HUES6 (cell line): ENCODE results near the gene LIN37.
A peak's percentile ranks its signal among the peaks of the same experiment; 100 is the strongest.

Experiments used
- H3K27ac ChIP-seq: 2 replicates; pipeline ENCODE4 v1.7.0; 2013; ENCODE audit warnings: low read depth, mild to moderate bottlenecking, low read length, inconsistent platforms
- H3K27me3 ChIP-seq: 2 replicates; pipeline ENCODE4 v1.6.1; 2013; ENCODE audit warnings: low read length; ENCODE audit not compliant: control insufficient read depth, insufficient read depth
- H3K36me3 ChIP-seq: 2 replicates; pipeline ENCODE4 v1.6.1; 2013; ENCODE audit warnings: low read length; ENCODE audit not compliant: control insufficient read depth, insufficient read depth
- H3K4me1 ChIP-seq: 2 replicates; pipeline ENCODE4 v1.6.1; 2013; ENCODE audit warnings: low read length; ENCODE audit not compliant: control insufficient read depth, insufficient read depth
- H3K4me3 ChIP-seq: 2 replicates; pipeline ENCODE4 v1.5.1; 2013; ENCODE audit warnings: low read depth, low read length
- H3K9ac ChIP-seq: one replicate; pipeline ENCODE4 v1.6.1; 2013; ENCODE audit warnings: mild to moderate bottlenecking, low read length
- H3K9me3 ChIP-seq: 2 replicates; pipeline ENCODE4 v1.6.1; 2013; ENCODE audit warnings: low read depth, low read length; ENCODE audit not compliant: control insufficient read depth, insufficient read depth

The LIN37 gene

DNA sequence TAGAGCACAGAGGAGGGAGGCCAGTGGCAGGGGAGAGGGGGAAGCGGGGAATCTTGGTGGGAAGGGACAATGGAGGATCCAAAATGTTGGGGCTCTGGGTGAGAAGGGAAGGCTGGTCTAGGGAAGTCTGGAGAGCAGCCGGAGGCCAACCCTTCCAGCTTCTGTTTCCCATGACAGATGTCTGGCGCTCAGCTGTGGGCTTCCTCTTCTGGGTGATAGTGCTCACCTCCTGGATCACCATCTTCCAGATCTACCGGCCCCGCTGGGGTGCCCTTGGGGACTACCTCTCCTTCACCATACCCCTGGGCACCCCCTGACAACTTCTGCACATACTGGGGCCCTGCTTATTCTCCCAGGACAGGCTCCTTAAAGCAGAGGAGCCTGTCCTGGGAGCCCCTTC is 1.8 kb upstream of the LIN37 start:
- H3K4me1 ChIP-seq, result peaks cover 14% of the 10 kb centered on the region
- no peak overlapping the region for H3K27ac ChIP-seq
- H3K9ac ChIP-seq, result peak overlapping the region; percentile 76
- H3K36me3 ChIP-seq, result no peaks in the 10 kb centered on the region
- H3K27me3 ChIP-seq, result no peaks in the 10 kb centered on the region
- no peaks in the 10 kb centered on the region for H3K9me3 ChIP-seq
- H3K4me3 ChIP-seq, result peak overlapping the region; percentile 93

DNA sequence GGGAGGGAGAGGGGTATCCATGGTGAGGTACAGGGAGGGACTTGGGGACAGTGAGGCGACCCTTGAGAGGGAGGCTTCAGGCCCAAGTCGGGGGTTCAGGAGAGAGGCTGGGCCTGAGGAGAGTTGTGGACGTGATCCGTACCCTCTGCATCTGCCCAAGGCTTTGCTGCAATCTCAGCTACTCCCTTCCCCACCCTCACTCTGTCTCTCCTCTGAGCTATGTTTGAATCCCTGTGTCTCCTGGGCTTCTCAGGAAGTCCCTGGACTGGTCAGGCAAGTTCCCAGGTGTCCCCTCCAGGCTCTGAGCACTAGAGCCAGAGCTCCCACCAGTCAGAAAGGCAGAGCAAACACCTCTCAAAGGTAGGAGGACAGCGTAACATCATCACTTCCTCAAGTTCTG is 1.8 kb downstream of the LIN37 start:
- no peak overlapping the region for H3K9ac ChIP-seq
- H3K27ac ChIP-seq, result no peak overlapping the region
- no peak overlapping the region for H3K4me3 ChIP-seq
- H3K9me3 ChIP-seq, result no peaks in the 10 kb centered on the region
- peaks cover 14% of the 10 kb centered on the region; the same call in 1 of the 2 replicates for H3K36me3 ChIP-seq
- peaks cover 2% of the 10 kb centered on the region; the same call in 1 of the 2 replicates for H3K27me3 ChIP-seq
- H3K4me1 ChIP-seq, result 0 out of 2 replicates have a peak, but pooled peaks cover 8% of the 10 kb centered on the region

DNA sequence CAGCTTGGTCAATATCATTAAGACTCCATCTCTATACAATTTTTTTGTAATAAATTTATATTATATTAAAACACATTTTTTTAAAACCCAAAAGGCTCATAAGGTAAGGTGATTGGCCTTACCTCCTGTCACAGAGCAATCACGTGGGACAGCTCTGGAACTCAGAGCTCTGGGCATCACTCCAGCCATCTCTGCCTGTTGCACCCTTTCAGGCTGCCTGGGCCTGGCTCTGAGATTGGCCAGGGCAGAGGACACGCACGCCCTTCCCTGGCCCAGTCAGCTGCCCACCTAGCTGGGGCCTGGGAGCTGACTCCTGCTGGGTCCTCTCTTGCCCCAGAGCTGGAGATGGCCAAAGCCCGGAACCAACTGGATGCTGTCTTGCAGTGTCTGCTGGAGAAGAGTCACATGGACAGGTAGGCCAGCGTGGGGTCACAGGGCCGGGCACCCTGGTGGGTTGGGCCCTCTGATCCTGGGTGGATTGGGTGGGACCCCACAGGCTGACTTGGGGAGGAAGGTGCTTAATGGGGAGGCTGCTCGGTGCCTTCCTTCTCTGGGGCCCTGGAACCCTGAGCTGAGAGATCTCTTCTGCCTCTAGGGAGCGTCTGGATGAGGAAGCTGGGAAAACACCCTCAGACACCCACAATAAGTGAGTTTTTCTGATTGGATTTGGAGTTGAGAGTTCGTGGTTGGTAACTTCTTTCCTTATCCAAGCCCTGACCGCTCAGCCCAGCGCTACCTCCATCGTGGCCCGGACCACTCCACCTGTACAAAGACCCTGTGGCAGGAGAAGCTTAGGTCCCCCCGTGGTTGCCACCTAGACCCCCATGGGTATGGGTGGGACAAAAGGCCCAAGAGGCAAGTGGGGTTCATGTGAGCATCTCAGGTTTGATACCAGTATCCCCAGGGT is 3.7 kb downstream of the LIN37 start:
- Histone ChIP-seq H3K9ac (no peak overlapping the region), H3K9me3 (no peaks in the 10 kb centered on the region), H3K36me3 (peaks cover 14% of the 10 kb centered on the region; the same call in 1 of the 2 replicates), H3K4me1 (peaks cover 11% of the 10 kb centered on the region), H3K27me3 (peaks cover 11% of the 10 kb centered on the region; the same call in 1 of the 2 replicates), H3K27ac (no peak overlapping the region), H3K4me3 (no peak overlapping the region)

DNA sequence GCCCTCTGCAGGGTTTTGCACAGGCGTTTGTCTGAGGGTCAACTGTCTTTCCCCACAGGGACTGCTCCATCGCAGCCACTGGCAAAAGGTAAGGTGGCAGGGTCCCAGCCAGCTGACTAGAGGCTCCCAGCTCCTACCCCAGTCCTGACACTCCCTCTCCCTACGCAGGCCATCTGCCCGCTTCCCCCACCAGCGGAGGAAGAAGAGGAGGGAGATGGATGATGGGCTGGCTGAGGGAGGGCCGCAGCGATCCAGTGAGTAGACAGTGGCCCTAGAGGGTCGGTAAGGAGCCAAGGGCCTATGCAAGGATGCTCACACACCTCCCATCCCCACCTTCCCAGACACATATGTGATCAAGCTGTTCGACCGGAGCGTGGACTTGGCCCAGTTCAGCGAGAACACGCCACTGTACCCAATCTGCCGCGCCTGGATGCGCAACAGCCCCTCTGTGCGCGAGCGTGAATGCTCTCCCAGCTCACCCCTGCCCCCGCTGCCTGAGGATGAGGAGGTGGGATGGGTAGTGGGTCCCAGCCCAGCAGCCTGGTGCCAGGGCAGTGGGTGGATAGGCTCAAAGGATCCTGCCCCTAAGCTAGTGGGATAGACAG is 4.5 kb downstream of the LIN37 start:
- Histone ChIP-seq H3K9me3 (no peaks in the 10 kb centered on the region), H3K27ac (no peak overlapping the region), H3K36me3 (peaks cover 14% of the 10 kb centered on the region; the same call in 1 of the 2 replicates), H3K9ac (no peak overlapping the region), H3K4me1 (peaks cover 13% of the 10 kb centered on the region), H3K4me3 (no peak overlapping the region), H3K27me3 (peaks cover 11% of the 10 kb centered on the region; the same call in 1 of the 2 replicates)

DNA sequence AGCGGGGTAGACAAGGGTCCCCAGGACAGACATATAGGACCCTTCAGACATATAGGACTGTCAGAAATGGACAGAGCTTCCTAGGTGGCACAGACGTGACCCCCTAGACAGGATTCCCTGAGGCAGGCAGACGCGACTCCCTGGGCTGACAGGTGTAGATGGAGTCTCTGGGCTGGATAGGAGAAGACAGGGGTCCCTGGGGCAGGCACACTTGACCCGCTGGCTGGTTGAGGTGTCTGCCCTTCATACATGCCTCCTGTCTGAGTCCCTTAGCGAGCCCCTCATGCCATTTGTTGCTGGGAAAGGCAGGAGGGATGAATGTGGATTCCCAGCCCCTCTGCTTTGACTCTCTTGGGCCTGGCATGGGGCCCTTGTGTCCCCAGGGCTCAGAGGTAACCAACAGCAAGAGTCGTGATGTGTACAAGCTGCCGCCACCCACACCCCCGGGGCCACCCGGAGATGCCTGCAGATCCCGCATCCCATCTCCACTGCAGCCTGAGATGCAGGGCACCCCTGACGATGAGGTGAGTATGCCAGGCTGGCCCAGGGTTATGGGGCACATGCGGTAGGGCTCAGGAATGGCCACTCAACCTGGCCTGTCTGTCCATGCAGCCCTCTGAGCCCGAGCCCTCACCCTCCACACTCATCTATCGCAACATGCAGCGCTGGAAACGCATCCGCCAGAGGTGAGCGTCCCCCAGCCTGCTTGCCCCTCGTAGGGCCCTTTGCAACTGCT is 5.4 kb downstream of the LIN37 start:
- no peak overlapping the region for H3K27ac ChIP-seq
- peaks cover 11% of the 10 kb centered on the region; the same call in 1 of the 2 replicates for H3K27me3 ChIP-seq
- H3K9ac ChIP-seq, result no peak overlapping the region
- peaks cover 14% of the 10 kb centered on the region; the same call in 1 of the 2 replicates for H3K36me3 ChIP-seq
- peaks cover 13% of the 10 kb centered on the region for H3K4me1 ChIP-seq
- H3K9me3 ChIP-seq, result no peaks in the 10 kb centered on the region
- no peak overlapping the region for H3K4me3 ChIP-seq

DNA sequence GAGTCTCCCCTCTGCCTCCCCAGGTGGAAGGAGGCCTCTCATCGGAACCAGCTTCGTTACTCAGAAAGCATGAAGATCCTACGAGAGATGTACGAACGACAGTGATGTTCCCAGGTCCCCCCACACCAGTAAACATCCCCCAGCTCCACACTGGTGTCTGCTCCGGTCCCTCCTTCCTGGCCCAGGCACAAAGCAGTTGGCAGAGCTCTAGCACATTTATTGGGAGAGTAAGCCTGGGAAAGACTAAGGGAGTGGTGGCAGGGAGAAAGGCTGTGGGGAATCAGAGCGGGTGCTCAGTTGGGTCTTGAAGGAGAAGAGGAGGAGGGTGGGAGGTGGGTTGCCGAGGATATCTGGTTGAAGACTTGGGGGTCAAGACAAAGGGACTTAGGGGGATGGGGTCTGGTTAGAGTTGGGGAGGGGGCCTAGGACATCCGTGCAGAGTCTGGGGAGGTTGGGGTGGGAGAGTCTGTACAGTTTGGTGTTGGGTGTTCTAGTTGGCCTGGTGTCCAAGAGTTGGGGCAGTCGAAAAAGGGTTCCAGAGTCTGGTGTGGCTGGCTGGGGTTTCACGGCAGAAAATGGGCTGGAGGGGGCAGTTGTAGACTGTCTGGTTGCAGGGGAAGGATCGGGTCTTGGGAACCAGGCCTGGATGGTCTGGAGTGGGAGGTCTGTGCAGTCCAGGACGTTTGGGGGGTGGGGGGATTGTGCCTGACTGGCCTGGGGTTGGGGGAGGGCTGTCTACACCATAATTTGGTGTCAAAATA is 6.2 kb downstream of the LIN37 start:
- H3K27me3 ChIP-seq, result peaks cover 11% of the 10 kb centered on the region; the same call in 1 of the 2 replicates
- no peak overlapping the region for H3K9ac ChIP-seq
- no peak overlapping the region for H3K27ac ChIP-seq
- no peaks in the 10 kb centered on the region for H3K9me3 ChIP-seq
- H3K4me1 ChIP-seq, result peaks cover 11% of the 10 kb centered on the region
- no peak overlapping the region for H3K4me3 ChIP-seq
- H3K36me3 ChIP-seq, result peaks cover 14% of the 10 kb centered on the region; the same call in 1 of the 2 replicates

DNA sequence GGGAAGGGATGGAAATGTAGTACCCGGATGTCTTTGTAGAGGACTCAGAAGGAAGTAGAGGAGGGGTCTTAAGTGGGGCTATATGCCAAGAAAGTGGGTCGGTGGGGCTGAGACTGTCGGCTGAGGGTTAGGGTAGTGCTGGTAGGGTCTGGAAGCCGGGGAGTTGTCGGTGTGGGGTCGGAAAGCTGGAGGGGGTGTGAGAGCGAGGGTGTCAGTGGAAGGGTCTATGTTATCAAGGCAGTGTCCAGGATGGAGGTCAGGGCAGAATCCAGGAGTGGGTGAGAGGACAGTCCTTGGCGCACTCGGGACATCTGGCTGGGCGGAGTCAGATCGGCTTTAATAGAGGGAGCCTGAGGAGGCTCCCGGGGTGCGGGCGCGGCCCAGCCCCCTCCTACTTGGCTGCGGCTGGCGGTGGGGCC is 6.8 kb downstream of the LIN37 start:
- Histone ChIP-seq H3K27me3 (peaks cover 11% of the 10 kb centered on the region; the same call in 1 of the 2 replicates), H3K4me3 (peak overlapping the region; percentile 95)

DNA sequence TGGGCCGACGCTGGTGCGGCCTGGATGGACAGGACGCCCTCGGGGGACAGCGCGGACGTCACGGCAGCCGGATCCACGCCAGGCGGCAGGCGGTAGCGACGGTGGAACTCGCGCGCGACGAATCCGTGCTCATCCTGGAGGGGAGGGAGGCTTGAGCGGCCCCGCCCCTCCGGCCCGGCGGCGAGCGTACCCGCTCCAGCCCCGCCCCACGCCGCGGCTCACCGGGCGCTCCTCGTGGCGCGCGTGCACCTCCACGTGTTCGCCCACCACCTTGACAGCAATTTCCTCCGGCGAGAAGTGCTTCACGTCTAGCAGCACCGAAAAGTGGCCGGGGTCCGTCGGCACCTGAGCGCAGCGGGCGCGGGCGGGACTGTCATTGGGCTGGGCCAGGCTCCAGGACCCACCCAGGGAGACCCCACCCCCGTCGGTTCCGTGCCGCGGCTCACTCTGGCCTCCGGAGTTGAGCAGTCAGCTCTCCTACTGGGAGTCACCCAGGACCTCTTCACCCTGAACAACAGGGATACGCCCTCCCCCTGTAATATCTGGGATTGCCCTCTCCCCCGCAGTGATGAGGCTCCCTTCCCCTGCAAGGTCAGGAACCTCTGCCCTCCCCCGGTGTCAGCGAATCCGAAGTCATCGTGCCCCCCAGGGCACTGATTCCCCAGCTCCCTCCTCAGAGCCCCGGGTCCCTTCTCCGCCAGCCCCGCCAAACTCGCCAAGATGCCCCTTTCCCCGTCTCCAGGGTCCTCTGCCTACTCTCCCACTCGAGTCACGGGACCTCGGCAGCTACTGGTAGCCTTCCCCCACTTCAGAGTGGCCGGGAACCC is 7.4 kb downstream of the LIN37 start:
- H3K4me1 ChIP-seq, result peaks cover 11% of the 10 kb centered on the region
- no peaks in the 10 kb centered on the region for H3K9me3 ChIP-seq
- H3K27ac ChIP-seq, result no peak overlapping the region
- H3K27me3 ChIP-seq, result peaks cover 11% of the 10 kb centered on the region; the same call in 1 of the 2 replicates
- H3K36me3 ChIP-seq, result peaks cover 25% of the 10 kb centered on the region
- H3K9ac ChIP-seq, result peak overlapping the region; percentile 34
- peak overlapping the region; percentile 95 for H3K4me3 ChIP-seq

More for the DNA sequence above, 6.8 kb downstream of the LIN37 start:
- Histone ChIP-seq H3K36me3 (peaks cover 20% of the 10 kb centered on the region; the same call in 1 of the 2 replicates), H3K9me3 (no peaks in the 10 kb centered on the region), H3K9ac (peak overlapping the region; percentile 28), H3K27ac (no peak overlapping the region), H3K4me1 (peaks cover 11% of the 10 kb centered on the region)

DNA sequence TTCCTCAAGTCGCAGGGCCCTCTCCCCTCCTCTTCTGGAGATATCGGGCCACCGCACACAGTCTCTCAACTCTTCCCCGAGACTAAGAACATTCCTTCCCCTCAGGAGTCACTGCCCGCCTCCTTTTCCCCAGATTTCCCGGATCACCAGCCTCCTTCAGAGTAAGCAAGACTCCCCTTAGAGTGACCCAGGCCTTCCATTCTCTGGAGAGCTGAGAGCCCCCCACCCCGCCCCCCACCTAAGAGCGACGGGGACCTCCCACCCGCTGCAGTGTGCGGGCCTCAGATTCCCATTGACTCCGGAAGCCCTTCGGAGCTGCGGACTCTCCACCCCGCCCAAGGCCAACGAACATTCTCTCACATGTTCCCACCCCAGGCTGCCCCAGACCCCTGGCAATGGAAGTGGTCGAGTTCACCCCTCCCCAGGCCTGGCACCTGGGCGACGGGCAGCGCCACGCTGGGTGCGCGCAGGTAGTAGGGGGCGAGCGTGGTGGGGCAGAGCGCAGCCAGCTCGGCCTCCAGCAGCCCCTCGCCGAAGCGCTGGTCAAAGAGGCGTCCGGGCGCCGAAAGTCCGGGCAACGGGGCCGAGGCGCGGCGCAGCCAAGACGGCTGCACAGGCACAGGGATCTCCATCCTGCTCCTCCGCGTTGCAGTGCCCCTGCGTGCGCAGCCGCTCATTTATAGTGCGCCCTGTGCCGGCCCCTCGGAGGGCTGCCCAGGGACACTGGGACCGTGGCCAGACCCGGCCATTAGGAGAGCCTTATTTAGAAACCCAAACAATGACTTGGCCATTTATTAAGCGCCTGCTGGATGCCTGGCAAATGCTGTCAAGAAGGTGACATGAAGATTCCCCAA is 8.2 kb downstream of the LIN37 start, which contains the start of gene HSPB6:
Gene HSPB6 (minus strand): TSS at position 653 of the 854 bp plus-strand sequence. CDS start 21 bp downstream, at position 632.
- peaks cover 29% of the 10 kb centered on the region for H3K36me3 ChIP-seq
- H3K9ac ChIP-seq, result peak within 1 kb of the TSS; percentile 55
- peaks cover 11% of the 10 kb centered on the region; the same call in 1 of the 2 replicates for H3K27me3 ChIP-seq
- no peaks in the 10 kb centered on the region for H3K9me3 ChIP-seq
- H3K27ac ChIP-seq, result peak within 1 kb of the TSS; percentile 67; the same call in 1 of the 2 replicates
- peaks cover 11% of the 10 kb centered on the region for H3K4me1 ChIP-seq
- peak within 1 kb of the TSS; percentile 95 for H3K4me3 ChIP-seq
